DND-41 (cell line): Measurements from ENCODE around the gene JMJD1C.
"Not testable (repeated sequence)": the region's sequence is repeated elsewhere in the genome, so short reads cannot be mapped to it uniquely, and the experiment has no call there.

ENCODE experiments used
- CTCF ChIP-seq: IDR thresholded peaks from 2 replicates; pipeline ENCODE4 v1.5.1; 2012; ENCODE audit warnings: borderline replicate concordance, low read length, moderate library complexity, mild to moderate bottlenecking; ENCODE audit not compliant: poor library complexity, severe bottlenecking; ENCODE audit errors: extremely low read depth
- EZH2 ChIP-seq: IDR thresholded peaks from 3 replicates; pipeline ENCODE4 v1.6.1; 2012; ENCODE audit warnings: borderline replicate concordance, low read depth, mild to moderate bottlenecking, moderate library complexity, low read length, inconsistent platforms; ENCODE audit not compliant: severe bottlenecking

GRCh38 chr10:63492317-63492690, 26.5 kb upstream of the JMJD1C start:
- not testable (repeated sequence) for TF ChIP-seq CTCF, EZH2
